Left lung (tissue), 10 donors: ENCODE data around the gene ADAM12. TPM values are rescaled to one million over a fixed set of nuclear protein-coding genes. Genes with fewer than 3 reads are reported as not detected.

Experiments used
- ATAC-seq: fragments of 200-7000 bp; cut with Tn5 transposase; one replicate; pipeline ENCODE4 v1.9.1; 2020; ENCODE audit warnings: moderate library complexity
- DNase-seq, 4 donors: peaks; one replicate each; pipeline ENCODE4 v3.0.0-alpha.2; 2013 to 2020
- H3K27ac ChIP-seq, 2 donors: fragments of 200-600 bp; sonication (generic) in 1 of 2; one replicate each; pipeline versions ENCODE4 v1.5.0 to v1.8.0; 2020 to 2021
- H3K27me3 ChIP-seq, 2 donors: fragments of 200-600 bp; sonication (generic) in 1 of 2; one replicate each; pipeline versions ENCODE4 v1.5.0 to v1.8.0; 2020 to 2021
- H3K36me3 ChIP-seq, 2 donors: fragments of 200-600 bp; sonication (generic) in 1 of 2; one replicate each; pipeline versions ENCODE4 v1.5.0 to v1.8.0; 2020 to 2021
- H3K4me1 ChIP-seq, 2 donors: fragments of 200-600 bp; one replicate each; pipeline ENCODE4 v1.8.0; 2021
- H3K4me3 ChIP-seq, 2 donors: fragments of 200-600 bp; sonication (generic) in 1 of 2; one replicate each; pipeline versions ENCODE4 v1.5.0 to v1.8.0; 2020 to 2021; ENCODE audit warnings: mild to moderate bottlenecking in 1 of 2
- H3K9me3 ChIP-seq, 2 donors: fragments of 200-600 bp; sonication (generic) in 1 of 2; one replicate each; pipeline versions ENCODE4 v1.5.0 to v1.8.0; 2020 to 2021
- CTCF ChIP-seq, 2 donors: fragments of 200-600 bp; sonication (generic) in 1 of 2; IDR thresholded peaks; one replicate each; pipeline versions ENCODE4 v1.5.0 to v1.8.0; 2021; ENCODE audit warnings: antibody characterized with exemption in 2 of 2
- intact Hi-C, 2 donors: fragments of 100-400 bp; cut with DNase I; formaldehyde crosslinking; loops; one replicate each; pipeline versions ENCODE4 v1.11.2 to v1.14.2; 2022
- polyA plus RNA-seq, 6 donors: library from polyadenylated mRNA; unstranded; fragments of 120-200 nt; gene quantifications; one replicate each; pipeline ENCODE4 v1.2.1, GENCODE V29; 2013; ENCODE audit not compliant: insufficient read length in 6 of 6
- total RNA-seq, 2 donors: library from RNA; stranded (reverse); fragmentation: NEBNext Ultra II Directional; extraction: Animal tissue kit (Norgen Biotek cat#: 25700); gene quantifications; one replicate each; pipeline ENCODE4 v1.2.1, GENCODE V29; 2021
- donor health status: DM: no; HTN: yes; CAD: no.
- donor health status: DM: no; HTN: no; CAD: no.

The ADAM12 gene
- total and polyA plus RNA-seq, 8 donors: 2.6 to 22.4 (median 10.7) TPM

DNA sequence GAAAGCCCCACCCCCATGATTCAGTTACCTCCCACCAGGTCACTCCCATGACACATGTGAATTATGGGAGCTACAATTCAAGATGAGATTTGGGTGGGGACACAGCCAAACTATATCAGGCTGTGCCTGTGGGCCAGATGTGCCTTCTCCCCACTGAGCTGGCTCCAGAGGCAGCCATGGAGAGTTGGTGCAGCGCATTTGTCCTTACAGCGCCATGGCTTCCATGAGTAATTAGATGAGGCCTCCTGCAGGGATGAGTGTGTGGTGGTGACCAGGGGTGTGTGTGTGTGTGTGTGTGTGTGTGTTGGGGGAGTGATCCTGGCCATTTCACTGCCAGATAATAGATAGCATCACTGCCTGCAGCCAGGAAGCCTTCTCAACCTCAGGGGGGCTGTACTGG lies 397.3 kb downstream of the ADAM12 start:
- no peak for ATAC-seq
- H3K27me3 ChIP-seq: no peaks in the 10 kb centered on the region
- no peaks in the 10 kb centered on the region for H3K4me1 ChIP-seq
- no peaks in the 10 kb centered on the region for H3K9me3 ChIP-seq
- H3K4me3 ChIP-seq: no peak overlapping the region
- intact Hi-C loops: no loop called here
- H3K27ac ChIP-seq: no peak overlapping the region
- no peaks in the 10 kb centered on the region for H3K36me3 ChIP-seq
- no peak for DNase-seq
- TF ChIP-seq CTCF (IDR thresholded peaks at IDR 0.05): no peak

GRCh38 chr10:125989791-125990190 lies 398.5 kb downstream of the ADAM12 start:
- Histone ChIP-seq H3K27ac (no peak overlapping the region), H3K9me3 (no peaks in the 10 kb centered on the region), H3K27me3 (no peaks in the 10 kb centered on the region), H3K4me3 (no peak overlapping the region), H3K4me1 (no peaks in the 10 kb centered on the region), H3K36me3 (no peaks in the 10 kb centered on the region)
- DNase-seq (no peak), ATAC-seq (no peak)
- TF ChIP-seq CTCF (IDR thresholded peaks at IDR 0.05): no peak
- intact Hi-C loops: loop anchor here in 1 of 2 donors (10.0 kb wide), 1 partner anchor 395 kb away; the partner anchor contains the start of gene ADAM12

- H3K9me3 ChIP-seq: no peaks in the 10 kb centered on the region
- H3K27ac ChIP-seq: no peak overlapping the region
- ATAC-seq (no peak), DNase-seq (no peak)
- intact Hi-C loops: loop anchor here in 1 of 2 donors (10.0 kb wide), 1 partner anchor 399 kb away; the partner anchor contains the start of gene ADAM12
- H3K27me3 ChIP-seq: no peaks in the 10 kb centered on the region
- H3K4me1 ChIP-seq: no peaks in the 10 kb centered on the region
- no peak for TF ChIP-seq CTCF (IDR thresholded peaks at IDR 0.05)
- H3K36me3 ChIP-seq: no peaks in the 10 kb centered on the region
- H3K4me3 ChIP-seq: no peak overlapping the region
Measured at GRCh38 chr10:125985557-125986240, 402.6 kb downstream of the ADAM12 start.

DNA sequence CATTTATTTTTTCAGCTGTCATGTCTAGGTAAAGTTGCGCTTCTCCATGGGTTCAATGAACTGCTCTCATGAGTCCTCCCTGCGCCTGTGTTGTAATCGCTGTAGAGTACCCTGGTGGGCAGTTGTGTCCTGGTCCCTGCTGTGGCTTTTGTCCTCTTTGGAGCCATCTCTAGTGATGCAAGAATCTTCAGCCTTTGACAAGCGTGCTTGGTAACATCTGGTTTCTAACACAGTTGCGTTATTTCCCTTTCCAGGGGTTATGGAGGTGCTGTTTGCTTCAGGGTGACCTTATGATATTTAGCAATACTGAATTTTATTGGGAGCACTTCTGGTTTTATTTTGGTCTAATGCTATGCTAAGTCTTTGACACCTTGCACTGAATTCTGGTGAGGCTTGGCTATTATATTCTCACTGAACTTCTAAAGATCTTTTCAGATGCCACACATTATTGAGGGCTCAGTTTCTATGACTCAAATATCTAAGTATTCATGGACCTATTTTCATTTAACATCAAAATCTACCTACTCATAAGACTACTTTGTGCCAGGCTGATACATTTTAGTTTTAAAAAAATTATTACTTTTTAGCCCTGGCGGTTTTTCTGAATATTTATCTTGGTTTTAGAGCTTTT lies 403.3 kb downstream of the ADAM12 start:
- Histone ChIP-seq H3K9me3 (no peaks in the 10 kb centered on the region), H3K27me3 (no peaks in the 10 kb centered on the region), H3K4me1 (no peaks in the 10 kb centered on the region), H3K4me3 (no peak overlapping the region), H3K27ac (no peak overlapping the region), H3K36me3 (no peaks in the 10 kb centered on the region)
- no peak for TF ChIP-seq CTCF (IDR thresholded peaks at IDR 0.05)
- ATAC-seq: no peak
- no peak for DNase-seq
- intact Hi-C loops: loop anchor here in 1 of 2 donors (5.0 to 10.0 kb wide), 2 partner anchors 400 to 527 kb away; partner anchors contain the start of gene ADAM12

GRCh38 chr10:125984346-125984745 lies 403.9 kb downstream of the ADAM12 start:
- no peak for TF ChIP-seq CTCF (IDR thresholded peaks at IDR 0.05)
- intact Hi-C loops: loop anchor here in 1 of 2 donors (5.0 to 10.0 kb wide), 2 partner anchors 400 to 528 kb away; partner anchors contain the start of gene ADAM12
- DNase-seq: no peak
- Histone ChIP-seq H3K9me3 (no peaks in the 10 kb centered on the region), H3K36me3 (no peaks in the 10 kb centered on the region), H3K4me1 (no peaks in the 10 kb centered on the region), H3K4me3 (no peak overlapping the region), H3K27ac (no peak overlapping the region), H3K27me3 (no peaks in the 10 kb centered on the region)
- ATAC-seq: no peak
